Sciatic nerve (tissue), 2 donors: ENCODE results near the gene JUNB. TPM values are rescaled to one million over a fixed set of nuclear protein-coding genes. Genes with fewer than 3 reads are reported as not detected.
"Not testable (repeated sequence)": the region's sequence is repeated elsewhere in the genome, so short reads cannot be mapped to it uniquely, and the experiment has no call there.

Source experiments
- ATAC-seq: fragments of 200-7000 bp; cut with Tn5 transposase; one replicate; pipeline ENCODE4 v1.9.1; 2020; ENCODE audit warnings: mild to moderate bottlenecking, moderate library complexity
- DNase-seq: peaks from one replicate; pipeline ENCODE4 v3.0.0-alpha.2; 2020; ENCODE audit warnings: low spot score
- intact Hi-C: fragments of 100-400 bp; cut with DNase I; formaldehyde crosslinking; loops from one replicate; pipeline ENCODE4 v1.14.2; 2022
- total RNA-seq: library from RNA; stranded (reverse); fragmentation: NEBNext Ultra II Directional; extraction: Animal tissue kit (Norgen Biotek cat#: 25700); gene quantifications from one replicate; pipeline ENCODE4 v1.2.1, GENCODE V29; 2021
- donor health status: DM: no; HTN: no; CAD: no.
- donor health status: DM: no; HTN: no; CAD: no.

The JUNB gene
- total RNA-seq, 1 donor from 2014 or later, result 279 TPM

DNA sequence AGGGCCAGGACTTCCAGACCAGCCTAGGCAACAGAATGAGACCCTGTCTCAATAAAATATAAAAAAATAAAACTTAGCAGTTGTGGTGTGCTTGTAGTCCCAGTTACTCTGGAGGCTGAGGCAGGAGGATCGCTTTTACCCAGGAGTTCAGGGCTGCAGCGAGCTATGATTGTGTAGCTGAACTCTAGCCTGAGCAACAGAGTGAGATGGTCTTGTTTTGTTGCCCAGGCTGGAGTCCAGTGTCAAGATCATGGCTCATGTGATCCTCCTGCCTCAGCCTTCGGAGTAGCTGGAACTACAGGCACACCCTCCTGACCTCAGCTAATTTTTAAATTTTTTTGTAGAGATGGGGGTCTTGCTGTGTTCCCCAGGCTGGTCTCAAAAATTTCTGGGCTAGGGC, 4.3 kb upstream of the JUNB start:
- no peak for ATAC-seq
- intact Hi-C loops, result no loop called here
- no peak for DNase-seq

DNA sequence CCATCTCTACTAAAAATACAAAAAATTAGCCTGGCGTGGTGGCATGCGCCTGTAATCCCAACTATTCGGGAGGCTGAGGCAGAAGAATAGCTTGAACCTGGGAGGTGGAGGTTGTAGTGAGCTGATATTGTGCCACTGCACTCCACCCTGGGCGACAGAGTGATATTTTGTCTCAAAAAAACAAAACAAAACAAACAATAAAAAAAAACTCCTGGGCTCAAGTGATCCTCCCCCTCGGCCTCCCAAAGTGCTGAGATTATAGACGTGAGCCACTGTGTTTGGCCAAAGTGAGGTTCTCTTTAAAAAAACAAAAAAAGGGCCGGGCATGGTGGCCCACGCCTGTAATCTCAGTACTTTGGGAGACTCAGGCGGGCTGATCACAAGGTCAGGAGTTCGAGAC, 3.8 kb upstream of the JUNB start:
- no peak for ATAC-seq
- intact Hi-C loops, result no loop called here
- DNase-seq, result no peak

DNA sequence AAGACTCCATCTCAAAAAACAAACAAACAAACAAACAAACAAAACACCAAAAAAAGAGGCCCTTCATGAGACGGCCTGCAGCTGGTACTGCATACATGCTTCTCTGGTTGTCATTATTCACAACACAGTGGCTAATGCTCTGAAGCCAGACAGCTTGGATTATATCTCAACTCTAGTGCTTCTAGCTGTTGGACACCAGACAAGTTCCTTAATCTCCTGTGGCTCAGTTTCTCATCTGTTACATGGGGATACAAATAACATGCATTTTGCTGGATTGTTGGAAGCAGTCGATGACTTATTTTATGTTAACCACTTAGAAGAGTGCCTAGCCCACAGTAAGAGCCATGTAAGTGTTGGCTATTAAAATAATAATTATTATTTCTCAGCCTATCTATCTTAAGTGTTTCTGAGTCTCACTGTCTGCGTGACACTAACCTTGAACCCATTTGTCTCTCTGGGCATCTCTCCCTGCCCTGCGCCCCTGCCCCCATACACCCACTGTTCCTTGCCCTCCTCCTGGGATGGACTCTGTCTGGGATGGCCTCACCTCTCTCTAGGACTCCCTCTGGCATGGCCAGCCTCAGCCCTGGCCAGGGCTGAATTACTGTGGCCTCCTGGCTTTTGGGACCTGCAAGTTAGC, 3.1 kb upstream of the JUNB start:
- intact Hi-C loops, result no loop called here

DNA sequence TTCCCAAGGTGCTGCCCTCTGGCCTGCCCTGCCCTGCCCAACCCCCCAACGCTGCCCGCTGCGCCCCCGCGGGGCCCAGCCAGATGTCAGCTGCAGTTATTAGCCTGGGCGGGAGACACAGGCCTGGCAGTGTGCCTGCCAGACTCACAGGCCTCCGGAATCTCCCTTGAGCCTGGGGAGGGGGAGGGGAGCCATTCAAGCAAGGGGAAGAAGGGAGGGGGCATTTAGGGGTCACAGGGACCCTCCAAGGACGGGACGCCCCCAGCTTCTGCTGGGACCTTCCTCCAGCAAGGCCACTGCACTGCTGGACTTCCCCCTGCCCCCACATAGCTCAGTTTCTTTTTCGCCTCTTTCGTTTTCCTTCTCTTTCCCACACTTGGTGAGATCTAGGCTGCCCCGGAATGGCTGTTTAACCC, 2.6 kb upstream of the JUNB start:
- DNase-seq, result peak; percentile 90

More for the DNA sequence above, 3.1 kb upstream of the JUNB start:
- ATAC-seq (no peak), DNase-seq (no peak)

DNA sequence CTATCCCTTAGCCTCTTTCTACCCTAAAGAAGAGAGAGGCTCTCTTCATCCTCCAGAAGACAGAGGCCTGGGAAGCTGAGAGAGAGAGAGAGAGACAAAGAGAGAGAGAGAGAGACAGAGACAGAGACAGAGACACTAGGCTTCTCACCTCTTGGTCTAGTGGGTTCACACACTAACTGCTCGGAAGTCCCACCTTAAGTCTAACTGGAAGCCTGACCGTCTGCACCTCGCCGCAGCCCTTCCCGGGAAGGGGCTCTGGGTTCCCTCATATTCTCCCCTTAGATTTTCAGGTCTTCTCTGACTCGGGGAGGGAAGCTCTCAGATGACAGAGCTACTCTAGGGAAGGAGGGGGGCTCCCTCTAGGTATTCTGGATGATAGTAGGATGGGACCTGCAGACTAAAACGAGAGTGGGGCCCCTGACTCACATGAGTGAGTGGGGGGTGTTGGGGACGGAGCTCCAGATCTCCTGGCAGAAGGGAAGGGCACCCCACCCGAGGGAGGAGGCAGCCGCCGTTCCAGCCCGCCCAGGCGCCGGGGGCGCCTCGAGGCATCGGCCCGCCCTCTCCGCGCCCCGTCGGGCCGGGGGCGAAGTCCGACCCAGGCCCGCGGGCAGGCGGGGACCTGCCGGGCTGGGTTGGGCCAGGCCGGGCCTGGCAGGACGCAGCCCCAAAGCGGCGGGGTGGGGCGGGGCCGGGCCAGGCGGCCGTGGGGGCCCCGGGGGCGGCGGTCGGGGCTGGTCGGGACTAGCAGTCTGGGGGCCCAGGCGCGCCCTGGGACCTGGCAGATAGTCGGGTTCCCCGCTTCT, 2.0 kb upstream of the JUNB start:
- intact Hi-C loops, result no loop called here
- ATAC-seq (no peak), DNase-seq (peak; percentile 75)

More for the DNA sequence above, 2.6 kb upstream of the JUNB start:
- intact Hi-C loops, result no loop called here
- ATAC-seq, result no peak

DNA sequence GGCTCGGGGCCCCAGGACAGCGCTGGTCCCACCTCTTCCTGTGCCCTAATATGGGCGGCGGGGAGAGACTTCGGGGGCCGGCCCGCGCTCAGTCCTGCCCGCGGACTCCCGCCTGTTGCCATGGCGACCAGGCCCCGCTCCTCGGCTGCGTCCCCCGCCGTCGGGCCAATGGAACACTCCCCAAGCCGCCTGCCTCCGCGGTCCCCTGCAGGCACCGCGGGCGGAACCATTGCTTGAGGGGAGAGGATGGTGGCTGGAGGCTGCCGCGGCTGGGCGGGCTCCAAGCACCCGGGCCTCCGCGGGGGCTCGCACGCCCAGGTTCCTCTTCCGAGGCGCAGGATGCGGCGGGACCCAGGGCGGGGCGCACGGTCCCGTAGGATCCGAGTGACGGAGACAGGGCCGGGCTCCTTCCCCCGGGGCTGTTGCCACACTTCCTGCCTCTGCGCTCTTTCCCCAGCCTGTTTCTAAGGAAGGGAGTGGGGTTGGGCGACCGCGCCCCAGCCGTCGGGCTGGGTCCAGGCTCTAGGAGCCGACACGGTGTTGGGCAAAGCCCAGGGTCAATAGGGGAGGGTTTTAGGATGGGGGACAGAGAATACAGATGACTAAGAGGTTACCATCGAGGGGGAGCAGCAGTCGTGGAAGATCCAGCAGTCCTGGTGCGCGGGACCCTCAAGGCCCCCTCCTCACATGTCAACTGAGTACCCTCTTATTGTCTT, 1.2 kb upstream of the JUNB start:
- DNase-seq, result peak; percentile 99
- intact Hi-C loops, result no loop called here
- peak; percentile 71 for ATAC-seq

DNA sequence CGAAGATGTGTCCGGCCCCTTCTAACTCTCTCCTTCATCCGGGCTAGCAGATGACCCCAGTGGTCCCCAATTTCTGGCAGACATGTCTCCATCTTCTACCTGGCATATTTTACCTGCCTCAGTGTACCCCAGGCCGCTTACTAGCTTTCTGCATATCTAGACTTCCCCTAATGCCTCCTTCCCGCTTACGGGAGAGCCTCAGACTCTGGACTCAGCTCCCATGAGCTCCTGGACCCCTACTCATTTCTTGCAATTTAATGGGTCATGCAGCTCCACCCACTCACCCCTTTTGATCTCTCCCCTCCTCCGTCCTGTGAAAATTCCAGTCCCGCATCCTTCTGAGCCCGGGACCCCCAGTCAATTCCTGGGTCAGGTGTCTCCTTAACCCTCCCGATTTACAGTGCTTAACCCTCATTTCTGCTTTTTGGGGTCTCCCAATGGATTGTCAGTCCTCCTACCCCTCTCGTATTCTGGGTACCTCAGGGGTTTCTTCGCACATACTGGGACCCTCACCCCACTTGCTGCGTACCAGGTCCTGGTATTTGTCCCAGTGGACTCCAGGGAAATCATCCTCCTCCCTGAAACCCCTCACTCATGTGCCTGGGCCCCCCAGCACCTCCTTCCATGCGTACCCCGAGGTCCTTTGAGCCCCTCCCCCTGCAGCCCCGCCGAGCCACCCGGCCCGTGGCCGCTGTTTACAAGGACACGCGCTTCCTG, 500 bp upstream of the JUNB start:
- DNase-seq, result peak; percentile 60
- no peak for ATAC-seq
- intact Hi-C loops, result no loop called here

DNA sequence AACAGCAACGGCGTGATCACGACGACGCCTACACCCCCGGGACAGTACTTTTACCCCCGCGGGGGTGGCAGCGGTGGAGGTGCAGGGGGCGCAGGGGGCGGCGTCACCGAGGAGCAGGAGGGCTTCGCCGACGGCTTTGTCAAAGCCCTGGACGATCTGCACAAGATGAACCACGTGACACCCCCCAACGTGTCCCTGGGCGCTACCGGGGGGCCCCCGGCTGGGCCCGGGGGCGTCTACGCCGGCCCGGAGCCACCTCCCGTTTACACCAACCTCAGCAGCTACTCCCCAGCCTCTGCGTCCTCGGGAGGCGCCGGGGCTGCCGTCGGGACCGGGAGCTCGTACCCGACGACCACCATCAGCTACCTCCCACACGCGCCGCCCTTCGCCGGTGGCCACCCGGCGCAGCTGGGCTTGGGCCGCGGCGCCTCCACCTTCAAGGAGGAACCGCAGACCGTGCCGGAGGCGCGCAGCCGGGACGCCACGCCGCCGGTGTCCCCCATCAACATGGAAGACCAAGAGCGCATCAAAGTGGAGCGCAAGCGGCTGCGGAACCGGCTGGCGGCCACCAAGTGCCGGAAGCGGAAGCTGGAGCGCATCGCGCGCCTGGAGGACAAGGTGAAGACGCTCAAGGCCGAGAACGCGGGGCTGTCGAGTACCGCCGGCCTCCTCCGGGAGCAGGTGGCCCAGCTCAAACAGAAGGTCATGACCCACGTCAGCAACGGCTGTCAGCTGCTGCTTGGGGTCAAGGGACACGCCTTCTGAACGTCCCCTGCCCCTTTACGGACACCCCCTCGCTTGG, 966 bp downstream of the JUNB start:
- intact Hi-C loops, result no loop called here
- ATAC-seq (no peak), DNase-seq (peak; percentile 82)

DNA sequence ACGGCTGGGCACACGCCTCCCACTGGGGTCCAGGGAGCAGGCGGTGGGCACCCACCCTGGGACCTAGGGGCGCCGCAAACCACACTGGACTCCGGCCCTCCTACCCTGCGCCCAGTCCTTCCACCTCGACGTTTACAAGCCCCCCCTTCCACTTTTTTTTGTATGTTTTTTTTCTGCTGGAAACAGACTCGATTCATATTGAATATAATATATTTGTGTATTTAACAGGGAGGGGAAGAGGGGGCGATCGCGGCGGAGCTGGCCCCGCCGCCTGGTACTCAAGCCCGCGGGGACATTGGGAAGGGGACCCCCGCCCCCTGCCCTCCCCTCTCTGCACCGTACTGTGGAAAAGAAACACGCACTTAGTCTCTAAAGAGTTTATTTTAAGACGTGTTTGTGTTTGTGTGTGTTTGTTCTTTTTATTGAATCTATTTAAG, 1.6 kb downstream of the JUNB start:
- no peak for ATAC-seq
- DNase-seq, result no peak
- intact Hi-C loops, result no loop called here

DNA sequence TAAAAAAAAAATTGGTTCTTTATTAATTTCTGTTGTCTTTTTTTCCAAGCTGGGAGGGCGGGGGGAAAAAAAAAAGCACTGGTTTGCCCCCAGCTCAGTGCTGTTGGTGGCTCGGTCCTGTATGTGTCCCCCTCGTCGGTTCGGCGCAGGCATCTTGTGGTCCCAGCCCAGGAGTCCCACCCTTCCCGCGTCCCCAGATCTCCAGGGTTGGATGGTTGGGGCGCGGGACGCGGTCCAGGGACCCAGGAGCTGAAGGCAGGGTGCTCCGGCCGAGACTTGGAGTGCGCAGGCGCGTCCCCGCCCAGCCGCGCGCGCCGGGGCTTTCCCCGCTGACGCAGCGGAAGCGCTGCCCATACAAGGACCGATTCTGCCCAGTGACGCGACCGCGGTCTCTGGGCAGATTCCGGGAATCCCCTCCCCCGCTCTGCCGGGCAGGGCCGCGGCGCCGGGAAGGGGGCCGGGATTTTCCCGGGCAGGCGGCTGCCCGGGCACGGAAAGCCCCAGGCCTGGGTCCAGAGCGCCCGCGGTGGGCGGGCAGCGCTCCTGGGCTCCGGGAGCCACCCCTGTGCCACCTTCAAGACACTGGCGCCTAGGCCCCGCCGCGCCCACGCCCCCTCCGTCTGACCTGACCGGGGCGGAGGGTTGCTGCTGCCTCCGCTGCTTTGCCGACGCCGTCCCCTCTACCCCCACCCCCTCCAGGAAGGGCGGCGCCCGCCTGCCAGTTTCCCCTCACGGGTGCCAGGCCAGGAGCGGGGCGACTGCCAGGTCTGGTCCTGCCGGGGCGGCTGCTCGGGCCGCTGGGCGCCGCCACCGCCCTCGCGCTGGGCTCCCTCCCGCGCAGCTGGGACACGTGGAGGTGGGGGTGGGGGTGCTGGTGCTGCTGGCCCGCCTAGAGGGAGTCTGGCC, 2.3 kb downstream of the JUNB start:
- intact Hi-C loops, result loop anchor here (2.0 kb wide), 1 partner anchor 17 kb away; no protein-coding TSS in a partner anchor
- ATAC-seq, result peak; percentile 64
- peak; percentile 97 for DNase-seq

DNA sequence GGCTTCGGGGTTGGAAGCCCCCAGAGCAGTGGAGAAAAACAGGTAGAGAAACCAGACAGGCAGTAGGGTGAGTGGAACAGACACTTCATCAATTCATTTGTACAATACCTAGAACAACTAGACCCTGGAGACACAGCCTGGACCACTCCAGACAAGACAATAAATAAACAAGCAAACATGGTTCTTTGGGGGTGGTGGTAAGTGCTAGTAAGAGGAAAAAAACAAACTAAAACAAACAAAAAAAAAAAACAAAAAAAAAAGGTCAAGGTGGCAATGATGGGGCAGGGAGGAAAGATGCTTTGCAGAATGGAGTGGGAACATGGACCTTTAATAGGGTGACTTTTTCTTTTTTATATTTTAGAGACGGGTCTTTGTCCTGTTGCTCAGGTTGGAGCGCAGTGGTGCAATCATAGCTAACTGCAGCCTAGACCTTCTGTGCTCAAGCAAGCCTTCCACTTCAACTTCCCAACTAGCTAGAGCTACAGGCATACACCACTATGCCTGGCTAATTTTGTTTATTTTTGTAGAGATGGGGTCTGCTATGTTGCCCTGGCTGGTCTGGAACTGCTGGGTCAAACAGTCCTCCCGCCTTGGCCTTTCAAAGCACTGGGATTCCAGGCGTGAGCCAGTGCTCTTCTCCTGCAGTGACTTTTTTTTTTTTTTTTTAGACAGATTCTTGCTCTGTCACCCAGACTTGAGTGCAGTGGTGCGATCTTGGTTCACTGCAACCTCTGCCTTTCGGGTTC, 3.1 kb downstream of the JUNB start:
- no peak for ATAC-seq
- no peak for DNase-seq
- intact Hi-C loops, result loop anchor here (2.0 kb wide), 1 partner anchor 18 kb away; no protein-coding TSS in a partner anchor

DNA sequence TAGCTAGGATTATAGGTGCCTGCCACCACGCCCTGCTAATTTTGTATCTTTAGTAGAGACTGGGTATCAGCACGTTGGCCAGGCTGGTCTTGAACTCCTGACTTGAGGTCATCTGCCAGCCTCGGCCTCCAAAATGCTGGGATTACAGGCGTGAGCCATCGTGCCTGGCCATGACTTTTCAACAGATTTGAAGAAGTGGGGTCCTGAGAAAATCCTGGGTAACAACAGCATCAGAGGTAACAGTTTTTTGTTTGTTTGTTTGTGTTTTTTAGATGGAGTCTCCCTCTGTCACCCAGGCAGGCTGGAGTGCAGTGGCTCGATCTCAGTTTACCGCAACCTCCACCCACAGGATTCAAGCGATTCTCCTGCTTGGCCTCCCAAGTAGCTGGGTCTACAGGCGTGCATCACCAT, 3.7 kb downstream of the JUNB start:
- DNase-seq (no peak), ATAC-seq (no peak)
- intact Hi-C loops, result loop anchor here (2.0 kb wide), 1 partner anchor 18 kb away; no protein-coding TSS in a partner anchor

DNA sequence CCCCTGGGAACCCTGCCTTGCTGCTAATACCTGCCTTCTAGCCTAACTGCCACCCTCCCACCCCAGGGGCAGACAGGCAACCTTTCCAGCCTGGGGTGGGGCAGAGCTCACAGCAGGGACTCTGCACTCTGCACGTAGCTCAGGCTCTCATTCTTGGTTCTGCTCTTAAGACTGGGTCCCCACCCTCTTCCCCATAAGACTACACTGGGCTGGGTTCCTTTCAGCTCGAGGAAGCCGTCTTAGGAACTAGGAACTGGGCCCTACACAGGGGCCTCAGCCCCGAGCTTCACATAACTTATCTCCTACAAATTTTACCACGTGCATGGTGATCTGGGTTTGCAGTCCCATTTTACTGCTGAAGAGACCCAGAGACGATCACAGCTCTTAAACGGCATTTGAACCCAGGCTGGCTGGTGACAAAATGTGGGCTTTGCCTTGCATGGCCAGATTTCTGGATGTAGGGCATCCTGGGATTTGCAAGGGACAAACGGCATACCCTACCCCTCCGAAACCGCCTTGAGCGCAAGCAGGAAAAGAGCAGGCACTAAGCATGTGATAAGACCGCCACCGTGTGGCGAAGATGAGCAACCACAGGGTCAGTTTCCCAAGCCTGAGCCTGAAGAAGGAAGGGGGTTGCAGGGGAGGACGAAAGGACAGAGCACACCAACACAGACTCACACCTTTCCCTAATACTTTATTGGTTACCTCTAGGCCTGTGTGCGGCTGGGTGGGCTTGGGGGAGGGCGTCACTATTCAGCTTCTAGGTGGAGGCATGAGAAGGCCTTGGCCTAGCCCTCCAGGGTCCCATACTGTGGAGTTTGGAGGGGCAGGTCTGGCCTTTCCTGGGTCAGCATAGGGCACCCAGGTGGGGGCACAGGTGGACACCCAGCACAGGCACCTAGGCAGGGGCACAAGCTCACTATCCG, 5.1 kb downstream of the JUNB start:
- ATAC-seq (peak; percentile 41), DNase-seq (peak; percentile 86)
- intact Hi-C loops, result no loop called here

DNA sequence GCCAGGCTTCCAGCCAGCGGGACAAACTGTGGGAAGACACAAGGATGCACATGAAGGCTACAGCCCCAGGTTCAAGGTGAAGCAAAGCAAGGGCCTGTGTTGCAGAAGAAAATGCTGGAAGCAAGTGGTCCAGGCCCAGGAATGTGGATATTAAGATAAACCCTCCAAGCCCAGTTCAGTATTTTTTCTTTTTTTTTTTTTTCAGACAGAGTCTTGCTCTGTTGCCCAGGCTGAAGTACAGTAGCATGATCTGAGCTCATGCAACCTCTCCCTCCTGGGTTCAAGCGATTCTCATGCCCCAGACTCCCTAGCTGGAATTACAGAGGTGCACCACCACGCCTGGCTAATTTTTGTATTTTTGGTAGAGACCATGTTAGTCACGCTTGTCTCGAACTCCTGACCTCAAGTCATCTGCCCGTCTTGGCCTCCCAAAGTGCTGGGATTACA, 5.9 kb downstream of the JUNB start:
- intact Hi-C loops, result no loop called here
- no peak for ATAC-seq
- DNase-seq, result no peak

DNA sequence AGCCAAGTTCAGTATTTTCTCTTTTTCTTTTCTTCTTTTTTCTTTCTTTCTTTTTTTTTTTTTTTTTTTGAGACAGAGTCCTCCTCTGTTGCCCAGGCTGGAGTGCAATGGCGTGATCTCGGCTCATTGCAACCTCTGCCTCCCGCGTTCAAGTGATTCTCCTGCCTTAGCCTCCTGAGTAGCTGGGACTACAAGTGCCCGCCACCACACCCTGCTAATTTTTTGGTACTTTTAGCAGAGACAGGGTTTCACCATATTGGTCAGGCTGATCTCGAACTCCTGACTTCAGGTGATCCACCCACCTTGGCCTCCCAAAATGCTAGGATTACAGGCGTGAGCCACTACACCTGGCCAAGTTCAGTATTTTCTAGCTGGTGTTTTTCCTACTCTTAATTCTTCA, 6.3 kb downstream of the JUNB start:
- ATAC-seq, intact Hi-C loops, DNase-seq: not testable (repeated sequence)
